ENCODE measurements around the gene CACNA2D3.

Gene CACNA2D3

GRCh38 chr3:54214845-54215244 is 92.5 kb downstream of the CACNA2D3 start:
- DNase-seq (ENCODE audit: low spot score), result no peak

GRCh38 chr3:54215521-54215920 is 93.2 kb downstream of the CACNA2D3 start:
- no peak for DNase-seq (ENCODE audit: low spot score)

DNA sequence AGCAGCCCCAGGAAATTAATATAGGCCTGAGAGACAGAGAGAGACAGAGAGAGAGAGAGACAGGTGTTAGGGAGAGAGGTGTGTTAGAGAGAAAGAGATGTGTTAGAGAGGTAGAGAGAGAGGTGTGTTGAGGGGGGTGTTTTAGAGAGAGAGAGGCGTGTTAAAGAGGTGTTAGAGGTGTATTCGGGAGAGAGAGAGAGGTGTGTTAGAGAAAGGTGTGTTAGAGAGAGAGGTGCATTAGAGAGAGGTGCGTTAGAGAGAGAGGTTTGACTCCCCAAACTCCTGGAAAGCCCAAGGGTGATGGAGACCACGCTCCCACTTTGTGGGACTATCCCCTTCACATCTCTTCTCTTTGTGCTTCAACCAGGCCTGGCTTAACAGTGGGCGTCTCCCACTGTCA is 95.5 kb downstream of the CACNA2D3 start:
- DNase-seq (ENCODE audit: low spot score), result no peak

DNA sequence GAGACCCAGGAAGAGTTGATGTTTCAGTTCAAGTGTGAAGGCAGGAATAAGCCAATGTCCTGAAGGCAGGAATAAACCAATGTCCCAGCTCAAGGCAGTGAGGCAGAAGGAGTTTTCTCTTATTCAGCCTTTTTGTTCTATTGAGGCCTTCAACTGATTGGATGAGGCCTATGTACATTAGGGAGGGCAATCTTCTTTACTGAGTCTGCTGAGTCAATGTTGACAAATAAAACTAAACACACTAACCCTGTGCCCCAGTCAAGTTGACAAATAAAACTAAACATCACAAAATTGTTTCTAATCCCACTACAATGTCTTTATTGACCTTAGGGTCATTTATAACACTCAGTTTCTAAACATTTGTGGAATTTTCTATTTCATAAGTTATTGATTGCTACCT is 100.0 kb downstream of the CACNA2D3 start:
- no peak for DNase-seq (ENCODE audit: low spot score)

GRCh38 chr3:54223063-54223462 is 100.7 kb downstream of the CACNA2D3 start:
- no peak for DNase-seq (ENCODE audit: low spot score)

- DNase-seq (ENCODE audit: low spot score), result no peak
These were observed 103.6 kb downstream of the CACNA2D3 start for GRCh38 chr3:54225841-54226528.

DNA sequence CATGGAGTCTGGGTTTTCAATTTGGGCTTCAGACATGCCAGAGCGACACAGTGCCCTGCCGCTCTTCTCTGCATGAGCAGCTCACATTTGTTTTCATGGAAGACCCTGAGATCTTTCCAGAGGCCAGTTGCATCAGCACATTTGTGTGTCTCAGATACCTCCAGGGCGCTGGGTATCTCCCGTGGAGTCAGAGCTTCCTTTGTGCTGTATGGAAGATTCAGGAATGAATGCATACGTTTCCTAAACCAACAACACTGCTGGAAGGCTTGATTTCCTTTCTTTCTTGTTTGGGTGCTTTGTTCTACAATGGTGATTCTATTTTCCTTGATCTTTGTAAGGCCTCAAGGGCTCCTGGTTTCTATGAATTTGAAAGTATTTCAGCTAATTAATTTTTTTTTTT is 106.5 kb downstream of the CACNA2D3 start:
- DNase-seq (ENCODE audit: low spot score), result no peak

- DNase-seq (ENCODE audit: low spot score), result no peak
These were observed 110.3 kb downstream of the CACNA2D3 start for GRCh38 chr3:54232618-54233017.

DNA sequence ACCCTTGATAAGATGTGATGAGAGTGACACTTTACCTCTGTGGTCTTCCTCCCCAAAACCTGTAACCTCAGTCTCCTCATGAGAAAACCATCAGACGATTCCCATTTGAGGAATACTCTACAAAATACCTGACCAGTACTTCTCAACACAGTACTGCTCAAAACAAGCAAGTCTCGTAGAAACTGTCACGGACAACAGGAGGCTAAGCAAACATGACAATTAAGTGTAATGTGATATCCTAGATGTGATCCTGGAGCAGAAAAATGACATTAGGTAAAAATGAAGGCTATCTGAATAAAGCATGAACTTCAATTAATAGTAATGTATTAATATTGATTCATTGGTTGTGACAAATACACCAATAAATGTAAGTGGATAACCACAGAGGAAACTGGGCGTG is 113.6 kb downstream of the CACNA2D3 start:
- DNase-seq (ENCODE audit: low spot score), result no peak

DNA sequence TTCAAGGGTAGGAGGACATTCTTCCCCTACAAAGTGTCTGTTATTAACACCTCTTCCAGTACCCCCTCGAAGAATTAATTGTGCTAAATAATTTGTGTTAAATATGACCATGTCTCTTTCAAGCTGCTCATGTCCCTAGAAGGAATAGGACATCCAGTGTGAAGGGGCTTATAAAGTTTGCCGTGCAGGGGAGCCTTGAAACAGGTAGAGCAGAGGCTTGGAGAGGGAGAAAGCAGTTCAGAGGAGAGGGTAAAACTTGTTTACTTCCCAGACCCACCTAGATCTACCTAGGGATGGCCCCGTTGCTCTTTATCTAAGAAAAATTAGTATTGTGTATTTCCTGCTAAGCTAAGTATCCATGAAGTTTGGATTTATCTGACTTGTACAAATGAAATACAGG is 114.8 kb downstream of the CACNA2D3 start:
- DNase-seq (ENCODE audit: low spot score), result no peak

- no peak for DNase-seq (ENCODE audit: low spot score)
These were observed 115.6 kb downstream of the CACNA2D3 start for GRCh38 chr3:54237788-54238502.

DNA sequence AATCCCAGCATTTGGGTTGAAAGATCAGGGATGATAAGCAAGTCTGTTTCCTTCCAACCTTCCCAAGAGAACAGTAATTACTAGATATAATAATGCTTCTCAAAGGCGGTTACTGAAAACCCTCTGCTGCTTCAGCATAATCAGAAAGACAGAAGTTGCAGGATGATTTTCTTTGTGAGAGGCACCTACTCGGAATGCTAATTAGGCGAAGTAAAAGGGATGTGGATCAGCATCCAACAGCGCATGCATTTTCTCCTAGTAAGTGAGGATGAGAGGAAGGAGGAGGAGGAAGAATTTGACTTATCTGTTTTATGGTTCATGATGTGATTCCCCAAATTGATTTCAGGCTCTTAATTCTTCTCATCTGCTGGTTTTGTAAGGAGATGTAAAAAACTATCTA is 118.0 kb downstream of the CACNA2D3 start:
- DNase-seq (ENCODE audit: low spot score), result no peak

GRCh38 chr3:54243056-54243931 is 120.9 kb downstream of the CACNA2D3 start:
- DNase-seq (ENCODE audit: low spot score), result no peak

GRCh38 chr3:54243960-54244682 is 121.8 kb downstream of the CACNA2D3 start:
- DNase-seq (ENCODE audit: low spot score), result no peak

GRCh38 chr3:54251705-54252104 is 129.4 kb downstream of the CACNA2D3 start:
- DNase-seq (ENCODE audit: low spot score), result no peak

GRCh38 chr3:54257125-54257720 is 134.9 kb downstream of the CACNA2D3 start:
- no peak for DNase-seq (ENCODE audit: low spot score)

DNA sequence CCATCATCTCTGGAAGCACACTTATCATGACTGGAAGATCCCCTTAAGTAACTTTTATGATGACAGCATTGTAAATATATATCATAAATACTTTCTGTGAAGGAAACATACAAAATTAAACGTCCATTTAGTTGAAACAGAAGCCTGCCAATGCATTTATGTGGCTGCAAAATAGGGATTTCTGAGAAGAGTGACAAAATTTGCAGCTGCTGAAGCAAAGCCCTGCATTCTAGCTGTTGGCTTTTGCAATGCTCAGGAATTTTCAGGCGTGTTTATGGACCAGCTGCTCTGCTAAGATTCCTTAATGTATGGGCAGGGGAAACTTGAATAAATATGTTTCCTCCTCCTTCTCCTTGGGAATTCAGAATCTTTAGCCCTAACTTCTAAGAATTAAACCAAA is 137.3 kb downstream of the CACNA2D3 start:
- DNase-seq (ENCODE audit: low spot score), result no peak

DNA sequence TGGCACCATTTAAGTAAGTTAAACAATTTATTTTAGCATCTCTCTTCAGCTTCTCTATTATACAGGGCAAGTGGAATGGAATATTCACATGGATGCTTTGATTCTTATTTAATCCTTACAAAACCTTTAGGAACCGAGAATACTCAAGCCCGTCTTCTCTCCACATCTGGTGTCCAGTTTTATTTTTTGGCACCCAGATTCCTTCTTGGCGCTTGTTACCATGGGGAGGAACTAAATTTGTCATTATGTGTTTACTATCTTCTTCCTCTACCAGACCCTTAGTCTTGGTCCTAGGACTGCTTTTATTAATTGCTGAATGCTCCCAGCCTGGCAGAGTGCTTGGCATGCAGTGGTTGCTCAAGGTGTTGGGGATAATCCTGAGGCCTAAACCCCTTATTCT is 138.8 kb downstream of the CACNA2D3 start:
- no peak for DNase-seq (ENCODE audit: low spot score)

GRCh38 chr3:54262541-54262940 is 140.2 kb downstream of the CACNA2D3 start:
- DNase-seq (ENCODE audit: low spot score), result no peak

DNA sequence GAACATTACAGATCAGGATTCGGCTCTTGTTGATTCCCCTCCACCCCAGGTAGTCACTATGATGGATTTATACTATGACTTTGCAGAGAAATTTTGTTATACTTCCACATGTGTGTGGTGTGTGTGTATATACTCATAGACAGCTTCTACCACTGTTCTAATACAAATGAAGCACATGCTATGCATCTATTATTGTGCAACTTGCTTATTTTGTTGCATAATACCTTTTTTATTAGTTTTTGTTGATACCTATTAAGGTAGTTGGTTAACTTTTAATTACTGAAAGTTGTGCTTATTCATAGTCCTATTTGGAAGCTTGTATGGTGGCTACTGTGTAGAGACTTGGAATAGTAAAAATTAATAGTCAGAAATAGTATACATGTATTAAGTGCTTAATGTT is 140.6 kb downstream of the CACNA2D3 start:
- no peak for DNase-seq (ENCODE audit: low spot score)

- no peak for DNase-seq (ENCODE audit: low spot score)
These were observed 141.7 kb downstream of the CACNA2D3 start for GRCh38 chr3:54264050-54264449.

Measured in SK-N-DZ (cell line).